Transverse colon (tissue), 4 donors: Measurements from ENCODE around the gene ILF2. TPM values are rescaled to one million over a fixed set of nuclear protein-coding genes. Genes with fewer than 3 reads are reported as not detected.

Experiments used
- DNase-seq: peaks from one replicate; pipeline ENCODE4 v3.0.0-alpha.2; 2019
- H3K27ac ChIP-seq, 4 donors: fragments of 200-600 bp; sonication (generic); 2 replicates each; pipeline ENCODE4 v1.5.1; 2016 to 2018; ENCODE audit warnings: inconsistent platforms in 4 of 4
- H3K27me3 ChIP-seq: fragments of 200-600 bp; sonication (generic); 2 replicates; pipeline ENCODE4 v1.5.1; 2017; ENCODE audit warnings: inconsistent platforms
- H3K36me3 ChIP-seq, 4 donors: fragments of 200-600 bp; sonication (generic); 2 replicates each; pipeline ENCODE4 v1.5.1; 2017 to 2019; ENCODE audit warnings: inconsistent platforms in 4 of 4
- H3K4me1 ChIP-seq, 4 donors: fragments of 200-600 bp; sonication (generic); 2 replicates each; pipeline ENCODE4 v1.5.1; 2017 to 2020; ENCODE audit warnings: inconsistent platforms in 4 of 4
- H3K4me3 ChIP-seq, 4 donors: fragments of 200-600 bp; sonication (generic); 1 replicate in 1 of 4; 2 replicates in 3 of 4; pipeline versions ENCODE4 v1.5.1 to v1.6.1; 2017 to 2019; ENCODE audit warnings: inconsistent platforms in 4 of 4
- H3K9me3 ChIP-seq, 2 donors: fragments of 200-600 bp; sonication (generic); 2 replicates each; pipeline ENCODE4 v1.5.1; 2017 to 2019; ENCODE audit warnings: inconsistent platforms in 2 of 2
- EP300 ChIP-seq: sonication (generic); formaldehyde crosslinking; IDR thresholded peaks from one replicate; pipeline ENCODE4 v1.6.1; 2017; ENCODE audit warnings: antibody characterized with exemption, low read depth
- POLR2A ChIP-seq: fragments of 450-650 bp; IDR thresholded peaks from one replicate; pipeline ENCODE4 v1.6.1; 2016; ENCODE audit warnings: antibody characterized with exemption, mild to moderate bottlenecking, moderate library complexity
- POLR2AphosphoS5 ChIP-seq, 3 donors: sonication (generic); formaldehyde crosslinking; IDR thresholded peaks; one replicate each; pipeline ENCODE4 v1.6.1; 2016; ENCODE audit warnings: antibody characterized with exemption in 3 of 3
- WGBS, 2 donors: methylation state at CpG; one replicate each; pipeline ENCODE4 v1.1.5; 2018; ENCODE audit warnings: low coverage in 1 of 2; 5-methylcytosine and 5-hydroxymethylcytosine counted together
- in situ Hi-C, 4 donors: fragments of 200-750 bp; cut with MboI; loops; one replicate each; pipeline versions ENCODE4 v1.15.0 to v1.15.1; 2017; ENCODE audit warnings: low sequenced_read_pairs in 3 of 4, low pct_ligation_motif_present in 1 of 4, low pct_unique_long_range_greater_than_20kb in 1 of 4
- intact Hi-C: fragments of 100-400 bp; cut with DNase I; formaldehyde crosslinking; loops from one replicate; pipeline ENCODE4 v1.15.1; 2023; ENCODE audit warnings: low total_unique reads
- total RNA-seq, 4 donors: library from RNA; depleted of rRNA; stranded (reverse); fragments of >200 nt; gene quantifications; one replicate each; pipeline ENCODE4 v1.1.0, GENCODE V29; 2016
- TF ChIP-seq, protein P1 (sequence below), 5 experiments: fragments of 200-600 bp in 3 of 5; fragments of 450-650 bp in 2 of 5; sonication (generic) in 3 of 5; IDR thresholded peaks; 1 replicate in 2 of 5; 2 replicates in 3 of 5; pipeline ENCODE4 v1.5.1; 2016 to 2017; ENCODE audit warnings: antibody characterized with exemption in 5 of 5, inconsistent platforms in 3 of 5, mild to moderate bottlenecking in 2 of 5, moderate library complexity in 1 of 5

The ILF2 gene
- total RNA-seq, 4 donors from 2014 or later: 16.5 to 102 (median 66.5) TPM

DNA sequence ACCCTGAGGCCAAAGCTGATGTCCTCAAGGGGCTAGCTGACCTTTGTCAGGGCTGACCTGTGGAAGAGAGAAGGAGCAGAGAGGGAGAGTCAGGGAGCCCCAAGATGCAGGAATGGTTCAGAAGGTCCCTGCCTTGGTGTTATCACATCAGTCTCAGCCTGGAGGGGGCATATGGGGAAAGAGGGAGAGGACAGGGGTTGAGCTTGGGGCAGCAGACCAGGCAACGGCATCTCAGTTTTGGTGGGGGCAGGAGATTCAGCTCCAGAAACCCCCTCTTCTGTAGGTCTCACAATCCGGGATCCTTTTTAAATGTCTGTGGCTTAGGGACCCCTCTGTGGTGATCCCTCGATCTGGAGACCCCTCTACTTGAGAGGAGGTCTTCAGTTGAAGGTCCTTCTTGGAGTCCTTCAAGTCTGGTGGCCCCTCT lies 44.3 kb downstream of the ILF2 start:
- in situ Hi-C loops: no loop called here
- TF ChIP-seq, protein P1, sequence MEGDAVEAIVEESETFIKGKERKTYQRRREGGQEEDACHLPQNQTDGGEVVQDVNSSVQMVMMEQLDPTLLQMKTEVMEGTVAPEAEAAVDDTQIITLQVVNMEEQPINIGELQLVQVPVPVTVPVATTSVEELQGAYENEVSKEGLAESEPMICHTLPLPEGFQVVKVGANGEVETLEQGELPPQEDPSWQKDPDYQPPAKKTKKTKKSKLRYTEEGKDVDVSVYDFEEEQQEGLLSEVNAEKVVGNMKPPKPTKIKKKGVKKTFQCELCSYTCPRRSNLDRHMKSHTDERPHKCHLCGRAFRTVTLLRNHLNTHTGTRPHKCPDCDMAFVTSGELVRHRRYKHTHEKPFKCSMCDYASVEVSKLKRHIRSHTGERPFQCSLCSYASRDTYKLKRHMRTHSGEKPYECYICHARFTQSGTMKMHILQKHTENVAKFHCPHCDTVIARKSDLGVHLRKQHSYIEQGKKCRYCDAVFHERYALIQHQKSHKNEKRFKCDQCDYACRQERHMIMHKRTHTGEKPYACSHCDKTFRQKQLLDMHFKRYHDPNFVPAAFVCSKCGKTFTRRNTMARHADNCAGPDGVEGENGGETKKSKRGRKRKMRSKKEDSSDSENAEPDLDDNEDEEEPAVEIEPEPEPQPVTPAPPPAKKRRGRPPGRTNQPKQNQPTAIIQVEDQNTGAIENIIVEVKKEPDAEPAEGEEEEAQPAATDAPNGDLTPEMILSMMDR (IDR thresholded peaks at IDR 0.05): no peak
- TF ChIP-seq POLR2A (no peak), POLR2AphosphoS5 (IDR thresholded peaks at IDR 0.05) (no peak), EP300 (no peak)
- WGBS, 2 donors: 60 to 66% methylated on average over 1 to 3 of the region's 3 CpGs
- Histone ChIP-seq H3K27me3 (no peaks in the 10 kb centered on the region), H3K4me3 (peak overlapping the region; percentile 37 to 49 (median 41)), H3K36me3 (no peaks in the 10 kb centered on the region), H3K4me1 (peaks cover 4 to 43% (median 25%) of the 10 kb centered on the region in 4 donors), H3K27ac (peak overlapping the region; percentile 83 to 95 (median 90)), H3K9me3 (no peaks in the 10 kb centered on the region)
- DNase-seq: no peak
- intact Hi-C loops: no loop called here

DNA sequence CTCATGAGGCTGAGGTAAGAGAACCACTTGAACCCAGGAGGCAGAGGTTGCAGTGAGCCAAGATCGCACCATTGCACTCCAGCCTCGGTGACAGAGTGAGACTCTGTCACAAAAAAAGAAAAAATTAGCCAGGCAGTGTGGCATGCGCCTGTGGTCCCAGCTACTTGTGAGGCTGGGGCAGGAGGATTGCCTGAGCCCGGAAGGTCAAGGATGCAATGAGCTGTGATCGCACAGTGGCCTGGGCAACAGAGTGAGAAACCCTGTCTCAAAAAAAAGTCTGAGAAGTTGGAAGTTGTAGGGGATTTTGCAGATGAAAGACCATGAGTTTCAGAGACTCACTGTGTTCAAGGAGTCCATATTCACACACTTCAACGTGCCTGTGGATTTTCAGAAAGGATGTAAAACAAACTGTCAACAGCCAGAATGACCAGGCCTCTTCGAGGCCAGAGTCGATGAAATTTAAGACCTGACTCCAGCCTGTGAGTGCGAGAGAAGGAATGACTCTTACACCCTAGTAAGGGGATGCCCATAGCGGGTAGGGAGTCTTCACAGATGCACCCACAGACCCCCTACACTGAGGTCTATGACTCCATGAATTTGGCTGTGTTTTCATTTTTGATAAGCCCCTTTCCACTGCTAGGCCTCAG lies 45.7 kb downstream of the ILF2 start:
- DNase-seq: no peak
- Histone ChIP-seq H3K4me1 (peaks cover 4 to 29% (median 16%) of the 10 kb centered on the region in 4 donors), H3K36me3 (no peaks in the 10 kb centered on the region), H3K27ac (peak overlapping the region; percentile 83 to 95 (median 90)), H3K27me3 (no peaks in the 10 kb centered on the region), H3K4me3 (no peak overlapping the region), H3K9me3 (no peaks in the 10 kb centered on the region)
- in situ Hi-C loops (no loop called here), intact Hi-C loops (no loop called here)
- TF ChIP-seq, protein P1 (IDR thresholded peaks at IDR 0.05): no peak
- TF ChIP-seq POLR2AphosphoS5 (IDR thresholded peaks at IDR 0.05): no peak
- no peak for TF ChIP-seq POLR2A
- TF ChIP-seq EP300: no peak
- WGBS, 2 donors: 72 to 74% methylated on average over 4 to 10 of the region's 10 CpGs

DNA sequence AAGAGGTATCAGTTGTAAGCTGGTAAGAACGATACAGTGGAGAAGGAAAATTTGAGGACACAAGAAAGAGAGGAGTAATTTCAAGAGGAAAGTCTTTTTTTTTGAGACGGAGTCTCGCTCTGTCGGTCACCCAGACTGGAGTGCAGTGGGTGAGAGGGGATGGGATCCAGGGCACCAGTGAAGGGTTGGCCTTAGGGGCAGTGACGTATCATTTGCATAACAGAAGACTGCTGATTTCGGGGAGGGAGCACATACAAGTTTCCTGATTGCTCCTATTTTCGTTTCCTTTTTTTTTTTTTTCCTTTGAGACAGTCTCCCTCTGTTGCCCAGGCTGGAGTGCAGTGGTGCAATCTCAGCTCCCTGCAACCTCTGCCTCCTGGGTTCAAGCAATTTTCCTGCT lies 47.7 kb downstream of the ILF2 start:
- Histone ChIP-seq H3K4me3 (no peak overlapping the region), H3K9me3 (no peaks in the 10 kb centered on the region), H3K36me3 (no peaks in the 10 kb centered on the region), H3K4me1 (peaks cover 4 to 25% (median 15%) of the 10 kb centered on the region in 4 donors), H3K27me3 (no peaks in the 10 kb centered on the region), H3K27ac (peak overlapping the region in 2 of 4 donors; percentile 28 to 90)
- TF ChIP-seq, protein P1 (IDR thresholded peaks at IDR 0.05): no peak
- TF ChIP-seq POLR2A (no peak), EP300 (no peak), POLR2AphosphoS5 (IDR thresholded peaks at IDR 0.05) (no peak)
- DNase-seq: no peak
- WGBS, 2 donors: 74 to 92% methylated on average over 6 to 7 of the region's 7 CpGs
- intact Hi-C loops: no loop called here
- in situ Hi-C loops: no loop called here

DNA sequence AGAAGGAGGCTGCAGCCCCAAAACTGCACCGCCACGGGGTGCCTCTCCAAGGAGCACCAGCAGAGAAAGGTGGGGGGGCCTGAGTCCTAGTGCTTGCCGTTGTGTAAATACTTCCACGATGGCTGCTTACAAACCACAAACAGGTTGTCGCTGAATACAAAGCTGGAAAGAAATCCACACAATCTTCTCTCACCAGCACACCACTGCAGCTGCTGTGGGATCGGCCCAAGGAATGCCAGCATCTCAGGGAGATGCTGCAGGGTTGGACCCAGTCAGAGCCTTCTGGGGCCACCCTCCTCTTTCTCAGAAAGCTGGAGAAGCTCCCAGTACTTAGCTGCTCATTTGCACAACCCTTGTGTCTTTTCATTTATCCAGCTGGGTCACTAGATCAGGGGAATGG lies 51.6 kb downstream of the ILF2 start:
- Histone ChIP-seq H3K4me1 (peaks cover 14 to 29% (median 20%) of the 10 kb centered on the region in 4 donors), H3K4me3 (no peak overlapping the region), H3K27ac (no peak overlapping the region), H3K9me3 (no peaks in the 10 kb centered on the region), H3K36me3 (no peaks in the 10 kb centered on the region), H3K27me3 (no peaks in the 10 kb centered on the region)
- TF ChIP-seq POLR2AphosphoS5 (IDR thresholded peaks at IDR 0.05): no peak
- TF ChIP-seq, protein P1 (IDR thresholded peaks at IDR 0.05): no peak
- no peak for TF ChIP-seq POLR2A
- no peak for TF ChIP-seq EP300
- in situ Hi-C loops: no loop called here
- intact Hi-C loops: no loop called here
- 93 to 96% methylated on average over 3 to 6 of the region's 6 CpGs for WGBS, 2 donors
- no peak for DNase-seq
